GM12865 (cell line): ENCODE results near the gene DRD2.

Source experiments
- DNase-seq: peaks from one replicate; pipeline ENCODE4 v3.0.0; 2010; ENCODE audit warnings: low read depth
- H3K4me3 ChIP-seq: 2 replicates; pipeline ENCODE4 v1.5.1; 2011; ENCODE audit warnings: mild to moderate bottlenecking, low read depth, low read length, control low read depth
- CTCF ChIP-seq: IDR thresholded peaks from 2 replicates; pipeline ENCODE4 v1.5.1; 2011; ENCODE audit warnings: low read length, control low read depth, low read depth, inconsistent platforms; ENCODE audit not compliant: insufficient read depth; ENCODE audit errors: missing control alignments

The DRD2 gene

GRCh38 chr11:113497066-113497910, 22.1 kb upstream of the DRD2 start:
- no peak for TF ChIP-seq CTCF
- H3K4me3 ChIP-seq: no peak overlapping the region
- no peak for DNase-seq

GRCh38 chr11:113496026-113496651, 20.9 kb upstream of the DRD2 start:
- no peak for TF ChIP-seq CTCF
- DNase-seq: no peak
- no peak overlapping the region for H3K4me3 ChIP-seq

- H3K4me3 ChIP-seq: no peak overlapping the region
- TF ChIP-seq CTCF: no peak
- DNase-seq: no peak
These were observed 18.8 kb upstream of the DRD2 start for GRCh38 chr11:113494021-113494420.

- TF ChIP-seq CTCF: no peak
- no peak for DNase-seq
- H3K4me3 ChIP-seq: no peak overlapping the region
These were observed 18.0 kb upstream of the DRD2 start for GRCh38 chr11:113493206-113493605.

- TF ChIP-seq CTCF: no peak
- no peak overlapping the region for H3K4me3 ChIP-seq
- DNase-seq: no peak
These were observed 13.7 kb upstream of the DRD2 start for GRCh38 chr11:113488931-113489351.

GRCh38 chr11:113487622-113488021, 12.4 kb upstream of the DRD2 start:
- no peak for TF ChIP-seq CTCF
- no peak for DNase-seq
- no peak overlapping the region for H3K4me3 ChIP-seq
